IMR-90 (cell line): Measurements from ENCODE around the gene PTGR2. TPM values are rescaled to one million over a fixed set of nuclear protein-coding genes. Genes with fewer than 3 reads are reported as not detected.

ENCODE experiments used
- ATAC-seq: fragments of 200-7000 bp; cut with Tn5 transposase; 2 replicates; pipeline ENCODE4 v1.9.1; 2020; ENCODE audit warnings: low read depth, mild to moderate bottlenecking, moderate library complexity
- BruUV-seq: library from RNA; stranded (reverse); fragments of 400-500 nt; replicated peaks from 2 replicates; lab custom pipeline; 2021; lab: Mats Ljungman, UMichigan
- CTCF ChIA-PET: fragments of 300-600 bp; formaldehyde crosslinking; extraction: SDS; loops from one replicate; lab custom pipeline; 2021; ENCODE audit warnings: antibody characterized with exemption; lab: Yijun Ruan, JAX
- POLR2A ChIA-PET: fragments of 300-600 bp; sonication (Branson Sonifier 250); formaldehyde crosslinking; loops from one replicate; lab custom pipeline; 2022; ENCODE audit warnings: antibody characterized with exemption; ENCODE audit not compliant: unreplicated experiment; lab: Charles Lee
- DNase-seq: peaks from one replicate; pipeline ENCODE4 v3.0.0; 2013
- H2AFZ ChIP-seq: replicated peaks from 2 replicates; pipeline ENCODE3; 2013; ENCODE audit warnings: low read length, mild to moderate bottlenecking; ENCODE audit not compliant: poor library complexity
- H2AK5ac ChIP-seq: 2 replicates; pipeline ENCODE4 v1.6.1; 2013; ENCODE audit warnings: low read depth, low read length, inconsistent platforms
- H2AK9ac ChIP-seq: replicated peaks from 2 replicates; pipeline ENCODE3; 2013; ENCODE audit warnings: mild to moderate bottlenecking, low read depth, low read length, moderate library complexity; ENCODE audit not compliant: poor library complexity
- H2BK120ac ChIP-seq: 2 replicates; pipeline ENCODE4 v1.6.1; 2013; ENCODE audit warnings: low read depth, low read length, inconsistent platforms
- H2BK15ac ChIP-seq: 3 replicates; pipeline ENCODE4 v1.6.1; 2013; ENCODE audit warnings: low read depth, low read length, inconsistent platforms
- H2BK20ac ChIP-seq: 2 replicates; pipeline ENCODE4 v1.6.1; 2013; ENCODE audit warnings: low read depth, mild to moderate bottlenecking, inconsistent platforms, low read length, moderate library complexity
- H2BK5ac ChIP-seq: 2 replicates; pipeline ENCODE4 v1.6.1; 2013; ENCODE audit warnings: mild to moderate bottlenecking, low read depth, low read length, inconsistent platforms; ENCODE audit not compliant: poor library complexity, severe bottlenecking
- H3K14ac ChIP-seq: replicated peaks from 2 replicates; pipeline ENCODE4 v1.6.1; 2013; ENCODE audit warnings: low read depth, low read length, inconsistent platforms
- H3K18ac ChIP-seq: 2 replicates; pipeline ENCODE4 v1.6.1; 2013; ENCODE audit warnings: low read depth, low read length, control low read depth
- H3K23ac ChIP-seq: 2 replicates; pipeline ENCODE4 v1.6.1; 2013; ENCODE audit warnings: low read depth, low read length, inconsistent platforms
- H3K27ac ChIP-seq: 2 replicates; pipeline ENCODE4 v1.5.1; 2013; ENCODE audit warnings: mild to moderate bottlenecking, control low read depth, low read length; ENCODE audit not compliant: insufficient read depth
- H3K27me3 ChIP-seq: 2 replicates; pipeline ENCODE4 v1.6.1; 2013; ENCODE audit warnings: low read length; ENCODE audit not compliant: control insufficient read depth, insufficient read depth
- H3K36me3 ChIP-seq: 2 replicates; pipeline ENCODE4 v1.6.1; 2013; ENCODE audit warnings: low read length, mixed read lengths; ENCODE audit not compliant: control insufficient read depth, insufficient read depth
- H3K4ac ChIP-seq: 2 replicates; pipeline ENCODE4 v1.6.1; 2013; ENCODE audit warnings: low read depth, low read length, inconsistent platforms
- H3K4me1 ChIP-seq: 2 replicates; pipeline ENCODE4 v1.6.1; 2013; ENCODE audit warnings: low read length, mixed read lengths; ENCODE audit not compliant: control insufficient read depth, insufficient read depth
- H3K4me2 ChIP-seq: 2 replicates; pipeline ENCODE4 v1.6.1; 2013; ENCODE audit warnings: low read depth, mild to moderate bottlenecking, control low read depth, low read length, moderate library complexity
- H3K4me3 ChIP-seq: 2 replicates; pipeline ENCODE4 v1.5.1; 2013; ENCODE audit warnings: low read depth, mild to moderate bottlenecking, control low read depth, low read length, moderate library complexity; ENCODE audit not compliant: insufficient read depth
- H3K56ac ChIP-seq: 2 replicates; pipeline ENCODE4 v1.6.1; 2013; ENCODE audit warnings: low read length, inconsistent platforms; ENCODE audit not compliant: insufficient read depth; ENCODE audit errors: extremely low read depth
- H3K79me1 ChIP-seq, 2 experiments: 2 replicates each; pipeline ENCODE4 v1.6.1; 2013; ENCODE audit warnings: low read length in 2 of 2, inconsistent platforms in 1 of 2, low read depth in 1 of 2
- H3K9ac ChIP-seq: 2 replicates; pipeline ENCODE4 v1.6.1; 2013; ENCODE audit warnings: low read depth, low read length, control low read depth
- H3K9me1 ChIP-seq: 2 replicates; pipeline ENCODE4 v1.6.1; 2013; ENCODE audit warnings: low read length, inconsistent platforms; ENCODE audit not compliant: insufficient read depth
- H3K9me3 ChIP-seq: 2 replicates; pipeline ENCODE4 v1.6.1; 2013; ENCODE audit warnings: low read length; ENCODE audit not compliant: control insufficient read depth, insufficient read depth
- H4K20me1 ChIP-seq: 2 replicates; pipeline ENCODE4 v1.6.1; 2013; ENCODE audit warnings: low read length, inconsistent platforms; ENCODE audit not compliant: insufficient read depth
- H4K5ac ChIP-seq: 2 replicates; pipeline ENCODE4 v1.6.1; 2013; ENCODE audit warnings: mild to moderate bottlenecking, low read depth, low read length, control low read depth
- H4K8ac ChIP-seq, 2 experiments: 2 replicates each; pipeline ENCODE4 v1.6.1; 2013; ENCODE audit warnings: low read depth in 2 of 2, low read length in 2 of 2, control low read depth in 1 of 2, inconsistent platforms in 1 of 2
- H4K91ac ChIP-seq: 2 replicates; pipeline ENCODE4 v1.6.1; 2013; ENCODE audit warnings: low read depth, low read length, inconsistent platforms; ENCODE audit not compliant: insufficient read depth
- BHLHE40 ChIP-seq: fragments of 150-350 bp; IDR thresholded peaks from 2 replicates; pipeline ENCODE4 v1.6.1; 2016; ENCODE audit warnings: mild to moderate bottlenecking, low read depth, low read length
- CEBPB ChIP-seq: IDR thresholded peaks from 2 replicates; pipeline ENCODE4 v1.6.1; 2012; ENCODE audit warnings: low read depth, low read length, improper control_type of control experiment
- CHD1 ChIP-seq: IDR thresholded peaks from 2 replicates; pipeline ENCODE4 v1.6.1; 2012; ENCODE audit warnings: low read depth, low read length, improper control_type of control experiment
- CTCF ChIP-seq: conservative IDR thresholded peaks from 2 replicates; pipeline ENCODE4 v1.5.1; 2012; ENCODE audit warnings: mild to moderate bottlenecking, low read depth, low read length, improper control_type of control experiment
- ELK1 ChIP-seq: fragments of 150-350 bp; IDR thresholded peaks from 2 replicates; pipeline ENCODE4 v1.6.1; 2016; ENCODE audit warnings: low read depth, mild to moderate bottlenecking, low read length, moderate library complexity, borderline replicate concordance
- FOS ChIP-seq: fragments of 150-350 bp; IDR thresholded peaks from 2 replicates; pipeline ENCODE4 v1.6.1; 2016; ENCODE audit warnings: low read depth, low read length
- MAFK ChIP-seq: IDR thresholded peaks from 2 replicates; pipeline ENCODE4 v1.6.1; 2012; ENCODE audit warnings: low read depth, low read length, improper control_type of control experiment
- MAZ ChIP-seq: IDR thresholded peaks from 2 replicates; pipeline ENCODE4 v1.6.1; 2012; ENCODE audit warnings: low read depth, mild to moderate bottlenecking, low read length, improper control_type of control experiment, moderate library complexity, borderline replicate concordance
- MXI1 ChIP-seq: IDR thresholded peaks from 2 replicates; pipeline ENCODE4 v1.6.1; 2012; ENCODE audit warnings: low read depth, mild to moderate bottlenecking, low read length, moderate library complexity, borderline replicate concordance
- NFE2L2 ChIP-seq: fragments of 150-350 bp; IDR thresholded peaks from 2 replicates; pipeline ENCODE4 v1.6.1; 2016; ENCODE audit warnings: low read depth, mild to moderate bottlenecking, low read length
- POLR2A ChIP-seq: IDR thresholded peaks from 2 replicates; pipeline ENCODE4 v1.6.1; 2012; ENCODE audit warnings: mild to moderate bottlenecking, low read depth, low read length
- RAD21 ChIP-seq: IDR thresholded peaks from 2 replicates; pipeline ENCODE4 v1.6.1; 2012; ENCODE audit warnings: low read length, improper control_type of control experiment
- RCOR1 ChIP-seq: IDR thresholded peaks from 2 replicates; pipeline ENCODE4 v1.6.1; 2012; ENCODE audit warnings: mild to moderate bottlenecking, low read length, improper control_type of control experiment; ENCODE audit not compliant: insufficient replicate concordance
- RFX5 ChIP-seq: IDR thresholded peaks from 2 replicates; pipeline ENCODE4 v1.8.0; 2012; ENCODE audit warnings: low read depth, mild to moderate bottlenecking, low read length, moderate library complexity
- SMC3 ChIP-seq: fragments of 150-350 bp; IDR thresholded peaks from 2 replicates; pipeline ENCODE4 v1.6.1; 2016; ENCODE audit warnings: low read depth, mild to moderate bottlenecking, antibody characterized with exemption, low read length, moderate library complexity
- USF2 ChIP-seq: fragments of 150-350 bp; IDR thresholded peaks from 2 replicates; pipeline ENCODE4 v1.6.1; 2017; ENCODE audit warnings: mild to moderate bottlenecking, antibody characterized with exemption, low read length, low read depth
- WGBS, 2 experiments: methylation state at CpG; one replicate each; pipeline versions ENCODE4 v1.1.5 to v1.1.7; 2013; ENCODE audit warnings: missing lambda C conversion rate in 2 of 2; ENCODE audit not compliant: insufficient read length in 1 of 2; ENCODE audit errors: extremely low coverage in 2 of 2; 5-methylcytosine and 5-hydroxymethylcytosine counted together
- dilution Hi-C: fragments of 300-500 bp; cut with HindIII; formaldehyde crosslinking; loops from one replicate; pipeline ENCODE4 v1.14.3; 2018; ENCODE audit warnings: low sequenced_read_pairs; ENCODE audit not compliant: unreplicated experiment
- in situ Hi-C: fragments of 300-500 bp; cut with MboI; formaldehyde crosslinking; loops from 3 replicates; pipeline ENCODE4 v1.14.3; 2019; ENCODE audit warnings: low sequenced_read_pairs, inconsistent platforms, mixed read lengths
- intact Hi-C: fragments of 100-400 bp; cut with micrococcal nuclease; formaldehyde crosslinking; loops from 2 replicates; pipeline ENCODE4 v1.10.0; 2022
- polyA plus RNA-seq, 3 experiments: library from polyadenylated mRNA; depleted of rRNA; stranded (reverse); fragments of >200 nt; gene quantifications; 2 replicates each; pipeline ENCODE4 v1.2.3, GENCODE V29; 2012; ENCODE audit warnings: low replicate concordance in 1 of 3
- total RNA-seq: library from RNA; depleted of rRNA; stranded (reverse); fragments of >200 nt; gene quantifications from 2 replicates; pipeline ENCODE4 v1.2.3, GENCODE V29; 2012

Gene PTGR2
- total and polyA plus RNA-seq, 2 of the 4 experiments (the other 2 are of a cell fraction), result 1.3 to 3.2 TPM

- Histone ChIP-seq H3K9me3 (no peaks in the 10 kb centered on the region), H2BK5ac (no peak overlapping the region), H4K8ac (no peak overlapping the region), H3K27ac (no peak overlapping the region), H3K79me1 (no peaks in the 10 kb centered on the region), H2AK5ac (no peak overlapping the region), H3K56ac (no peak overlapping the region), H3K4me1 (no peaks in the 10 kb centered on the region), H3K36me3 (no peaks in the 10 kb centered on the region), H4K91ac (no peak overlapping the region), H2BK15ac (no peak overlapping the region), H3K27me3 (no peaks in the 10 kb centered on the region; the same call in 1 of the 2 replicates), H2AFZ (no peak overlapping the region), H2BK20ac (no peak overlapping the region), H3K4ac (no peak overlapping the region), H3K9me1 (no peaks in the 10 kb centered on the region; the same call in 1 of the 2 replicates), H3K18ac (no peak overlapping the region), H3K4me3 (no peak overlapping the region), H3K23ac (no peak overlapping the region), H2AK9ac (no peak overlapping the region), H4K20me1 (no peaks in the 10 kb centered on the region), H3K14ac (no peak overlapping the region), H4K5ac (no peak overlapping the region), H3K4me2 (no peak overlapping the region), H3K9ac (no peak overlapping the region), H2BK120ac (no peak overlapping the region)
- CTCF ChIA-PET, result interaction anchor here (0.7 kb wide), 1 partner anchor 169 kb away, joined by 3 read pairs; no protein-coding TSS in a partner anchor
- intact Hi-C loops (no loop called here), in situ Hi-C loops (no loop called here), dilution Hi-C loops (no loop called here)
- TF ChIP-seq RAD21, result no peak
- no peak for TF ChIP-seq POLR2A
- no peak for TF ChIP-seq MAFK
- no peak for TF ChIP-seq CTCF
- TF ChIP-seq MXI1, result no peak
- TF ChIP-seq BHLHE40, result no peak
- no peak for TF ChIP-seq ELK1
- TF ChIP-seq RCOR1, result no peak
- no peak for TF ChIP-seq FOS
- TF ChIP-seq USF2, result no peak
- TF ChIP-seq RFX5, result no peak
- no peak for TF ChIP-seq CHD1
- TF ChIP-seq MAZ, result no peak
- no peak for TF ChIP-seq CEBPB
- TF ChIP-seq NFE2L2, result no peak
- TF ChIP-seq SMC3, result no peak
- BruUV-seq, result no TSS peak
- no peak for ATAC-seq
- DNase-seq, result no peak
- WGBS, 2 experiments, result 91% methylated on average over 6 of the region's 9 CpGs; no CpG with 5 or more reads in 1 of the 2 experiments
- POLR2A ChIA-PET, result no interaction called here
Measured at GRCh38 chr14:73818821-73819220, 32.8 kb upstream of the PTGR2 start.
